K562 (cell line): ENCODE data around the gene BCKDHB.

Experiments
- FOSL1 ChIP-seq: fragments of 200-800 bp; sonication (Bioruptor generic); conservative IDR thresholded peaks from 2 replicates; pipeline ENCODE4 v1.6.1; 2016; ENCODE audit warnings: missing genetic modification characterization, missing compliant biosample characterization
- POLR2A ChIP-seq: fragments of 450-650 bp; conservative IDR thresholded peaks from 2 replicates; pipeline ENCODE4 v1.6.1; 2016
- POLR2AphosphoS5 ChIP-seq: IDR thresholded peaks from 2 replicates; pipeline ENCODE4 v1.6.1; 2011; ENCODE audit warnings: mild to moderate bottlenecking, low read depth, low read length, moderate library complexity; ENCODE audit not compliant: control insufficient read depth, insufficient read depth
- RAD21 ChIP-seq, 2 experiments: fragments of 250-450 bp in 1 of 2; fragments of 450-650 bp in 1 of 2; sonication (Bioruptor Pico) in 1 of 2; formaldehyde crosslinking in 1 of 2; IDR thresholded peaks in 1 of 2; conservative IDR thresholded peaks in 1 of 2; 2 replicates each; pipeline versions ENCODE4 v1.4.0 to v1.8.0; 2020 to 2022; ENCODE audit warnings: mild to moderate bottlenecking in 2 of 2, moderate library complexity in 1 of 2
- ZNF146 ChIP-seq: IDR thresholded peaks from one replicate; pipeline ENCODE4 v1.6.1; 2018; ENCODE audit warnings: missing compliant biosample characterization; ENCODE audit not compliant: unreplicated experiment

DNA sequence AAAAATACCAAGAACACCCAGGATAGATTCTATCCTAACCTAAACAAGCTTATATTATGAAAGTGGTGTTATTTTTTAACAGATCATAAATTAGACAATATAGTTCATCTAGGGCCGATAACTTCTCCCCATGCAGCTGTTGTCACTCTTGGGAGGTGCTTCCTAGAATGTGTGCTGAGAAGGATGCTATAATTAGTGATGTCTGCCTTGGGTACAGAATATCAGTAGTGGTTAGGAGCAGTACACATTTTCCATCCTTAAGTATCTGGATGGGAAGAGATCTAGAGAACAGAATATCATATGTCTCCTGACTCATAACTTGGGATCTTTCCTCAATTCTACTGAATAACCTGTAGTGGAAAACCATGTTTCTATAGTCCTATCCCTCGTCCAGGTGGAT is 214.5 kb downstream of the BCKDHB start:
- no peak for TF ChIP-seq RAD21 (CRISPR knock-in tag; conservative IDR thresholded peaks at IDR 0.05 in 1 of 2, IDR thresholded peaks at IDR 0.05 in 1 of 2)
- TF ChIP-seq FOSL1 = no peak
- no peak for TF ChIP-seq ZNF146 (CRISPR knock-in tag)
- TF ChIP-seq POLR2AphosphoS5 = no peak
- no peak for TF ChIP-seq POLR2A
